SK-N-MC (cell line): ENCODE results near the gene C16orf96.

ENCODE experiments used
- DNase-seq: peaks from one replicate; pipeline ENCODE4 v3.0.0-alpha.2; 2011; ENCODE audit warnings: low read depth, low spot score
- H3K27ac ChIP-seq: fragments of 200-600 bp; sonication (generic); 2 replicates; pipeline ENCODE4 v1.5.1; 2016; ENCODE audit warnings: mixed run types
- H3K36me3 ChIP-seq: fragments of 200-600 bp; sonication (generic); 2 replicates; pipeline ENCODE4 v1.6.1; 2017; ENCODE audit warnings: antibody characterized with exemption, low read length, mixed read lengths; ENCODE audit not compliant: insufficient read depth
- H3K4me3 ChIP-seq: fragments of 200-600 bp; sonication (generic); 2 replicates; pipeline ENCODE4 v1.5.1; 2016
- H3K9ac ChIP-seq: fragments of 200-600 bp; sonication (generic); 2 replicates; pipeline ENCODE4 v1.8.0; 2017; ENCODE audit warnings: mixed run types, mixed read lengths; ENCODE audit not compliant: insufficient read length
- H3K9me3 ChIP-seq: fragments of 200-600 bp; sonication (generic); 2 replicates; pipeline ENCODE4 v1.6.1; 2017; ENCODE audit warnings: low read depth, mild to moderate bottlenecking, antibody characterized with exemption, low read length, moderate library complexity, mixed read lengths
- EZH2 ChIP-seq: fragments of 200-600 bp; sonication (generic); IDR thresholded peaks from one replicate; pipeline ENCODE4 v1.6.1; 2017; ENCODE audit warnings: antibody characterized with exemption
- FOXP2 ChIP-seq: optimal IDR thresholded peaks from 2 replicates; pipeline ENCODE3; 2011; ENCODE audit warnings: mild to moderate bottlenecking, moderate library complexity; ENCODE audit not compliant: insufficient read depth; ENCODE audit errors: extremely low read length, control extremely low read depth
- POLR2AphosphoS5 ChIP-seq: IDR thresholded peaks from 2 replicates; pipeline ENCODE4 v1.6.1; 2012; ENCODE audit warnings: mild to moderate bottlenecking, low read depth, low read length, borderline replicate concordance

Gene C16orf96

DNA sequence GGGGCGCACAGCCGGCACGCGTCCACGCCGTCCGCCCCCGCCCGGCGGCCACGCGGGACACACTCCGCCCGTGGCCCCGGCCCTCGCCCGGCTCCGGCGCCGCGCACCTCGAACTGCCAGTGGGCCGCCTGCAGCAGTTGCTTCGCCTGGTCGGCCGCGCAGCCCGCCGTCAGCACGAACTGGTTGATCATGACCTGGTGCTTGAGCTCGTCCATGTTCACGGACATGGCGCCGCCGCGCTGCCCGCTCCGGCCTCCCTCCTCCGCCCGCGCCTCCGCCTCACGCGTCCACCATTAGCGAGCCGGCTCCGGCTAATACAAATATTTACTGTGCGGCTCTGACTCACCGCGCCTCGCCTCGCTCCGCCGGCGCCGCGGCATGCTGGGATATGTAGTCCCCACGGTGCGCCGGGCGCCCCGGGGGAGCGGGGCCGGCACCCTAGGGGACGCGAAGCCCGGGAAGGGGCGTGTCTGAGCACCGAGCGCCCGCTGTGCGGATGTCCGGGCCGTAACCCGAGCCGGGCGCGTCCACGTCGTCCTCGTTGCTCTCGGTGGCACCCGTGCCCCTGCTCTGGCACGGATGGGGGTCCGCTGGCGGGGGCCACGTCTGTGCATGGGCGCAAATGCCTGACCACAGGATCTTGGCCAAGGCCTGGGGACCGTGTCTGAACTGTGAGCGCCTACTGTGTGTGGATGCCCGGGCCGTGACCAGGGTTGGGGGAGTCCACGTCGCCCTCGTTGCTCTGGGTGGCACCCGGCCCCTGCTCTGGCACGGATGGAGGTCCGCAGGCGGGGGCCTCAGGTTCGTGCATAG, 58.6 kb downstream of the C16orf96 start, which contains the start of gene UBALD1:
Gene UBALD1, minus strand, starts transcription at position 318 of the 813 bp plus-strand sequence. Its CDS starts 91 bp downstream, at position 227.
- peak within 1 kb of the TSS; percentile 85 for H3K27ac ChIP-seq
- no peak for DNase-seq
- TF ChIP-seq POLR2AphosphoS5 (peak; percentile 75), FOXP2 (peak; percentile 24), EZH2 (no peak)
- H3K9me3 ChIP-seq = no peaks in the 10 kb centered on the region
- peak within 1 kb of the TSS; percentile 89 for H3K4me3 ChIP-seq
- peak within 1 kb of the TSS; percentile 88 for H3K9ac ChIP-seq
- H3K36me3 ChIP-seq = no peaks in the 10 kb centered on the region

- Histone ChIP-seq H3K9ac (peak overlapping the region; percentile 88), H3K9me3 (no peaks in the 10 kb centered on the region), H3K36me3 (no peaks in the 10 kb centered on the region), H3K27ac (peak overlapping the region; percentile 85), H3K4me3 (peak overlapping the region; percentile 89)
- no peak for DNase-seq
- no peak for TF ChIP-seq EZH2
- TF ChIP-seq POLR2AphosphoS5 = no peak
- TF ChIP-seq FOXP2 = no peak
Measured at GRCh38 chr16:4615384-4616046, 59.4 kb downstream of the C16orf96 start.

- peak overlapping the region; percentile 98 for H3K4me3 ChIP-seq
- H3K27ac ChIP-seq = peak overlapping the region; percentile 93
- H3K36me3 ChIP-seq = no peaks in the 10 kb centered on the region
- no peaks in the 10 kb centered on the region for H3K9me3 ChIP-seq
- peak overlapping the region; percentile 99 for H3K9ac ChIP-seq
- TF ChIP-seq FOXP2 = peak; percentile 94
- no peak for TF ChIP-seq EZH2
- peak; percentile 43; the same call in 1 of the 2 replicates for TF ChIP-seq POLR2AphosphoS5
- DNase-seq = peak; percentile 99
Measured at GRCh38 chr16:4616047-4616811, 60.1 kb downstream of the C16orf96 start.

DNA sequence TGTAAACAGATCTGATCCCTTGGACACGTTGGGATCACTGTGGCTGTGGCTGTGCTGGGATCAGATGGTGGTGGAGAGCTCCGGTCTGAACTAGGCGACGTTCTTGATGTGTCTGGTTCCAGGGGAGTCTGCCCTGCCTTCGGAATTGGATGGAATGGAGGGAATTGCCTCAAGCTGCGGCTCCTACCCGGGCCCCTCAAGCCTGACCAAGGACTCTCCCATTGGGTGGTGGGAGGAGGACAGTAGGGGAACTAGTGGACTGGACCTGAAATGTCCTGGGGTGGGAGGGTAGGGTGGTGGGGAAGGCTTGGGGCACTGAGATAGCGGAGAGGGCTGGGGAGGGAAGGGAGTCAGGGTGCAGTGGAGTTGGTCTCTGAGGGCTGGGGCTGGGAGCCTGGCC, 61.7 kb downstream of the C16orf96 start:
- H3K9ac ChIP-seq = peak overlapping the region; percentile 99
- H3K9me3 ChIP-seq = no peaks in the 10 kb centered on the region
- TF ChIP-seq POLR2AphosphoS5 = no peak
- no peak for DNase-seq
- no peaks in the 10 kb centered on the region for H3K36me3 ChIP-seq
- no peak overlapping the region for H3K4me3 ChIP-seq
- no peak overlapping the region for H3K27ac ChIP-seq

DNA sequence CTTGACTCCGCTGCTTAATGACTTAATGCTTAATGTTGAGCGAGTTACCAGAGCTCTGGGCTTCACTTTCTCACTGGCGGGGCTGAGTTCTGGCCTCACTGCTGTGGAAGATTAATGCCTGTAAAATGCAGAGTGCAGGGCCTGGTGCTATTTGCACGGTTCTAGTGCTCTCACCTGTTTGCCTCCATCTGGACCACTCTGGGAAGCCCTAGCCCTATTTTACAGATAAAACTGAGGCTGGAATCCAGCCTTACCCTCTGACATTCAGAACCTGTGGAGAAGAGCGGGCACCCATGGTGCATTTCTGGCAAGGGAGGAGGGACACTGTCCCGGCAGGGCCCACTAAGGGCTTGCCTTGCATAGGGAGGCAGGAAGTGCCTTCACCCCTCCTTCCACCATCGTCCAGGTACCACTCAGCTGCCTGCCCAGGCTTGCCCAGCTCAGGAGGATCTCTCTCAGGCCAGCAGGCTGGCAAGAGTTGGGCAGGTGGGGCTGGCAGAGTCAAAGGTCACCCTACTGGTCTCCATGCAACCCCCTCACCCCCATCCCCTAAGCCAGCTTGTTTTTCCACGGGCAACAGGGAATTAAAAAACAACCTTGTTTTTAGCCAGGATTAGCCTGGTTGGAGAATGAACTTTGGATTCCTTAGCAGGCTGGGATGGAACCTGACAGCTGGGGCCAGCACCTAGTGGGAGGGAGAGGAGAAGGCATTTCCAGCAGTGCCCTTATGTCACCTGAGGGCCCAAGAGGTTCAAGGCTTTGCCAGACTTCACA, 62.7 kb downstream of the C16orf96 start:
- Histone ChIP-seq H3K4me3 (no peak overlapping the region), H3K36me3 (no peaks in the 10 kb centered on the region), H3K9ac (no peak overlapping the region), H3K9me3 (no peaks in the 10 kb centered on the region), H3K27ac (no peak overlapping the region)
- DNase-seq = no peak
- TF ChIP-seq FOXP2 = no peak
- no peak for TF ChIP-seq EZH2
- no peak for TF ChIP-seq POLR2AphosphoS5

DNA sequence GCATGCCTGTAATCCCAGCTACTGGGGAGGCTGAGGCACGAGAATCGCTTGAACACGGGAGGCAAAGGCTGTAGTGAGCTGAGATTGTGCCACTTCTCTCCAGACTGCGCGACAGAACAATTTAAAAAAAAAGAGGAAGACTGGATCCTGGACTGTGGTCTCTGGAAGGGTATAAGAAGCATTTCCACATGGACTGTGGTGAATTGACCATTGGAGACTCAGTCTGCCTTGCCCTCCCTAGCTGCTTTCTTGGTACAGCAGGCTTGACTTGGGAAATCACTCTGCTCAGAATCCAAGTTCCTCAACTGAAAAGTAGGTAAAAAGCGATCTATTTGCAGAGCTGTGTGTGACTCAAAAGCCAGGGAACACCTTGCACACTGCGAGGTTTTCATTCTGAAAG, 67.5 kb downstream of the C16orf96 start:
- no peak for DNase-seq
- no peak overlapping the region for H3K4me3 ChIP-seq
- no peak overlapping the region for H3K27ac ChIP-seq
- no peaks in the 10 kb centered on the region for H3K9me3 ChIP-seq
- no peak overlapping the region for H3K9ac ChIP-seq
- TF ChIP-seq POLR2AphosphoS5 = no peak
- H3K36me3 ChIP-seq = no peaks in the 10 kb centered on the region

GRCh38 chr16:4624015-4624826, 68.1 kb downstream of the C16orf96 start, which contains the start of gene MGRN1:
TSS of gene MGRN1 (plus strand) at chr16:4624826. CDS start at chr16:4624961, 135 bp downstream.
- Histone ChIP-seq H3K36me3 (no peaks in the 10 kb centered on the region), H3K4me3 (peak within 1 kb of the TSS; percentile 96), H3K27ac (peak within 1 kb of the TSS; percentile 96), H3K9me3 (no peaks in the 10 kb centered on the region), H3K9ac (peak within 1 kb of the TSS; percentile 97)
- DNase-seq = peak; percentile 90
- TF ChIP-seq EZH2 (no peak), POLR2AphosphoS5 (peak; percentile 10; the same call in 1 of the 2 replicates)
